Measurements from ENCODE around the gene CHRNE. TPM values are rescaled to one million over a fixed set of nuclear protein-coding genes. Genes with fewer than 3 reads are reported as not detected.

CHRNE gene
- total and polyA plus RNA-seq, 2 of the 8 experiments (the other 6 are each of a cell fraction or from before 2014, with no cell fraction given) = 0.15 to 0.33 TPM

- H4K5ac ChIP-seq (ENCODE audit: insufficient read length, low read depth, low read length) = no peak overlapping the region
- peaks cover 20 to 36% (median 28%) of the 10 kb centered on the region in 4 experiments for H3K4me1 ChIP-seq (replicated peaks in 1 of 4; ENCODE audit: control insufficient read depth in 3 of 4, insufficient read depth in 4 of 4, low read length in 3 of 4)
- DNase-seq (ENCODE audit: low read depth in 1 of 2, low spot score in 2 of 2) (no peak), FAIRE-seq (no peak)
- H3K18ac ChIP-seq (ENCODE audit: extremely low read depth, low read length) = 0 out of 2 replicates have a peak overlapping the region, but pooled peaks have one; percentile 17
- WGBS, 2 experiments (ENCODE audit: extremely low coverage in 1 of 2, insufficient coverage in 1 of 2, insufficient read length in 1 of 2, insufficient replicate concordance in 2 of 2, low coverage in 1 of 2, low lambda C conversion rate in 2 of 2, missing lambda C conversion rate in 1 of 2) = 80% methylated on average over 9 of the region's 9 CpGs; no CpG with 5 or more reads in 1 of the 2 experiments
- ChIA-PET CTCF (ENCODE audit: partially characterized antibody) (interaction anchor here (0.6 to 5.5 kb wide), 8 partner anchors 10 to 45 kb away, joined by 3 to 34 read pairs (median 4); no protein-coding TSS in a partner anchor), POLR2A (ENCODE audit: partially characterized antibody) (interaction anchor here (0.8 to 2.7 kb wide), 9 partner anchors 12 to 157 kb away, joined by 3 to 10 read pairs (median 4); partner anchors contain the start of gene PELP1)
- peak overlapping the region in 1 of 4 experiments; percentile 14; a peak in 1 of 7 replicates for H3K9ac ChIP-seq (replicated peaks in 1 of 4; ENCODE audit: extremely low read depth in 1 of 4, low read depth in 3 of 4, low read length in 3 of 4)
- peaks cover 7% of the 10 kb centered on the region for H3K79me1 ChIP-seq (ENCODE audit: low read depth, low read length)
- H3K4me3 ChIP-seq (ENCODE audit: extremely low read depth in 1 of 4, insufficient read depth in 2 of 4, low read depth in 3 of 4, low read length in 4 of 4) = peak overlapping the region in 1 of 4 experiments; percentile 42; a peak in 1 of 8 replicates
- H3K27ac ChIP-seq (ENCODE audit: low read depth, low read length) = no peak overlapping the region
- no peak overlapping the region for H2AFZ ChIP-seq (ENCODE audit: low read length)
- peaks cover 0 to 1% of the 10 kb centered on the region in 2 experiments for H4K20me1 ChIP-seq (replicated peaks in 1 of 2; ENCODE audit: control insufficient read depth in 1 of 2, insufficient read depth in 2 of 2, low read length in 2 of 2)
- H4K91ac ChIP-seq (replicated peaks; ENCODE audit: insufficient read length, low read length) = peak overlapping the region; percentile 13
- peak overlapping the region; percentile 10 for H3K4ac ChIP-seq (replicated peaks; ENCODE audit: insufficient read length, low read depth, low read length)
- peaks cover 0 to 26% of the 10 kb centered on the region in 2 experiments; a peak in 2 of 4 replicates for H3K79me2 ChIP-seq (ENCODE audit: control insufficient read depth in 1 of 2, insufficient read depth in 2 of 2, low read length in 2 of 2)
- no peaks in the 10 kb centered on the region for H3K27me3 ChIP-seq (replicated peaks in 1 of 4; ENCODE audit: control insufficient read depth in 3 of 4, extremely low read depth in 1 of 4, insufficient read depth in 3 of 4, low read length in 3 of 4)
- peak overlapping the region; percentile 7 for H2BK120ac ChIP-seq (replicated peaks; ENCODE audit: low read depth, low read length)
- H2BK12ac ChIP-seq (ENCODE audit: low read depth, low read length) = peak overlapping the region; percentile 27
- H2BK15ac ChIP-seq (ENCODE audit: low read length) = peak overlapping the region; percentile 0; the same call in 1 of the 2 replicates
- TF ChIP-seq KDM1A (IDR thresholded peaks at IDR 0.05; ENCODE audit: borderline replicate concordance, low read length) (no peak), GTF2F1 (IDR thresholded peaks at IDR 0.05; ENCODE audit: borderline replicate concordance, low read depth, low read length) (no peak), SP1 (IDR thresholded peaks at IDR 0.05; ENCODE audit: low read depth, low read length) (no peak), SRF (IDR thresholded peaks at IDR 0.05; ENCODE audit: low read depth, low read length) (no peak), POLR2AphosphoS5 (IDR thresholded peaks at IDR 0.05; ENCODE audit: low read depth, low read length) (no peak)
- TF ChIP-seq, protein P1, sequence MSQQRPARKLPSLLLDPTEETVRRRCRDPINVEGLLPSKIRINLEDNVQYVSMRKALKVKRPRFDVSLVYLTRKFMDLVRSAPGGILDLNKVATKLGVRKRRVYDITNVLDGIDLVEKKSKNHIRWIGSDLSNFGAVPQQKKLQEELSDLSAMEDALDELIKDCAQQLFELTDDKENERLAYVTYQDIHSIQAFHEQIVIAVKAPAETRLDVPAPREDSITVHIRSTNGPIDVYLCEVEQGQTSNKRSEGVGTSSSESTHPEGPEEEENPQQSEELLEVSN (IDR thresholded peaks at IDR 0.05) = no peak
- H3K36me3 ChIP-seq (ENCODE audit: control insufficient read depth in 2 of 4, insufficient read depth in 4 of 4, low read length in 3 of 4) = no peaks in the 10 kb centered on the region
- H3K23me2 ChIP-seq (ENCODE audit: low read depth, low read length) = no peaks in the 10 kb centered on the region
- no peaks in the 10 kb centered on the region for H3K9me3 ChIP-seq (ENCODE audit: insufficient read depth in 2 of 2, low read depth in 1 of 2, low read length in 1 of 2)
- H2BK5ac ChIP-seq (ENCODE audit: low read depth, low read length) = 0 out of 2 replicates have a peak overlapping the region, but pooled peaks have one; percentile 4
- H3K56ac ChIP-seq (replicated peaks; ENCODE audit: insufficient read length, low read depth, low read length) = no peak overlapping the region
- H3K4me2 ChIP-seq (ENCODE audit: insufficient read depth in 1 of 2, low read depth in 2 of 2, low read length in 2 of 2) = peak overlapping the region; percentile 54 to 67; a peak in 2 of 4 replicates
- H2AK5ac ChIP-seq (ENCODE audit: low read depth, low read length) = peak overlapping the region; percentile 69; the same call in 1 of the 2 replicates
- no peak overlapping the region for H3K14ac ChIP-seq (ENCODE audit: insufficient read length)
- no peak overlapping the region for H3K23ac ChIP-seq (ENCODE audit: insufficient read length)
- no peak overlapping the region for H2BK20ac ChIP-seq (ENCODE audit: low read length)
- H4K8ac ChIP-seq (ENCODE audit: extremely low read depth, insufficient read depth, low read length) = no peak overlapping the region
Observed at GRCh38 chr17:4860651-4861050, 42.2 kb downstream of the CHRNE start.

Data from H1 (cell line).